HG03095 (cell line): ENCODE results near the gene UNC119.
"Not testable (repeated sequence)": the region's sequence is repeated elsewhere in the genome, so short reads cannot be mapped to it uniquely, and the experiment has no call there.

Experiments used
- ATAC-seq: cut with Tn5 transposase; IDR thresholded peaks from one replicate; pipeline ENCODE4 v1.9.1; 2021; ENCODE audit warnings: moderate library complexity; ENCODE audit not compliant: unreplicated experiment

Gene UNC119

DNA sequence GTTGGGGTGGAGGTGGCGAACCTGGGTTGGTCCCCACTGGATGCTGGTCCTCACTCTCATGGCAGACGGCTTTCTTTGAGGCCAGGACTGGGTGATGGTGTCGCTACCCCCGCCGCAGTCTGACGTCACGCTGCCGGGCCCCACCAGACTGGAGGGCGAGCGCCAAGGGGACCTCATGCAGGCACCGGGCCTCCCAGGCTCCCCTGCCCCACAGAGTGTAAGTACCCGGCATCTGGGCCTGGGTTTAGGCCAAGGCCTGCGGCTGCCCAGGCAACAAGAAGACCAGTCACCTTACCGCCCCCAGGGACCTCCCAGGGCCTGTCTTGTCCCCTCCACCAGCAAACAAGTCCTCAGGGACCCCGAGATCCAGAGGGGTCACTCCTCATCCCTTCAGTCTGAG, 28.5 kb downstream of the UNC119 start:
- no peak for ATAC-seq

DNA sequence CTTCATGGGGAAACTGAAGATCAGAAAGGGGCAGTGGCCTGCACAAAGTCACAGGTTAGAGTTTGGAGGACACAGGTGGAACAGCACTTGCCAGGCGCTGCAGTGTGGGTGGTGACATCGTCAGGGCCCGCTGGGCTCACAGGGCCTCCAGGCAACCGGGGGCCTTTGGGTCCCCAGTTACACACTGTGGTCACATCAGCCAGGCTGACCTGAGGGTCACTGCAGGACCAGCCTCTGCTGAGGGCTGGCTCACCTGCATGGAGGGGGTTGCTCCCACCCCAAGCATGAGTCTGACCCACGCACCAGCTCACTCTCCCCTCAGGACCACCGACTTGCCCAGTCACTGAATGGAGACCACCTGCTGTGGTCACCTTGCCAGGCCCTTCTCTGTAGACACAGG, 29.2 kb downstream of the UNC119 start:
- no peak for ATAC-seq

DNA sequence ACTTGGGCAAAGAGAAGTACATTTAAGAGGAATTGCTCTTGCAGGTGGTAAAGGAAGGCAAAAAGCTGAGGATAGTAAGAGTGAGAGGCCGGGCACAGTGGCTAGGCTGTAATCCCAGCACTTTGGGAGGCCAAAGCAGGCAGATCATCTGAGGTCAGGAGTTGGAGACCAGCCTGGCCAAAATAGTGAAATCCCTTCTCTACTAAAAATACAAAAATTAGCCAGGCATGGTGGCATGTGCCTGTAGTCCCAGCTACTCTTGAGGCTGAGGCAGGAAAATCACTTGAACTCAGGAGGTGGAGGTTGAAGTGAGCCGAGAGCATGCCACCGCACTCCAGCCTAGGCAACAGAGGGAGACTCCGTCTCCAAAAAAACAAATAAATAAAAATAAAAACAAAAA, 30.1 kb downstream of the UNC119 start:
- ATAC-seq: not testable (repeated sequence)

DNA sequence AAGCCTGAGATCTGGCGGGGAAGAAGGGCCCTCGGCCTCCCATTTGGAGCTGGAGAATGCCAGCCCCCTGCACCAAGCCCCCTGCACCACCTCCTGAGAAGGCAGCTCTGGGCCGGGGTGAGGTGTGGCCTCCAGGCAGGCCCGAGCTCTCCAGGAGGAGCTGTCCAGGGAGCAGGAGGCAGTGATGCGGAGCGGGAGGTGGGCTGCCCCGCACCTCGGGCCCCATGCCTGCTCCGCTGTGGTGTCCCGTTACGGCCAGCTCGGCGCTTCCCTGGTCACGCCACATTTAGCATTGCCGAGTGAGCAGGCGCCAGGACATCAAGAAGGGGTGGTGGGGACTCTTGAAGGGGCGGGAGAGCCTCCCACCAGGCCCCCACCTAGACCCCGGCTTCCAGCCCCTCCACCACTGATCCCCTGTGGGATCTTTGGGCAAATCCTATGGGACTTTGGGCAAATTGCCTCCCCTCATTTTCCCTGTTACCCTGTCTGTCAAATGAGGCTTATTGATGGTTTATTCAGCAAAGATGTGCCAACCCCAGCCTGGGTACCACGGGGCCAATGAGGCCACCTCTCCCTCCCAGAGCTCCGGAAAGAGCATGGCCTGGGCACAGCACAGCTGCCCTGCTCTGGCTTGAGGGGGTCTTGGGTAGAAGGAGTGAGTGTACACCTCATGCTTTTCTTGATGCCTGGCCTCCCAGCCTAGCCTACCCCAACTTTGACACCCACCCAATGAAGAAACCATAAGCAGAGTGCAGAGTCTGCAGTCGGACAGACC, 30.9 kb downstream of the UNC119 start:
- ATAC-seq: no peak

DNA sequence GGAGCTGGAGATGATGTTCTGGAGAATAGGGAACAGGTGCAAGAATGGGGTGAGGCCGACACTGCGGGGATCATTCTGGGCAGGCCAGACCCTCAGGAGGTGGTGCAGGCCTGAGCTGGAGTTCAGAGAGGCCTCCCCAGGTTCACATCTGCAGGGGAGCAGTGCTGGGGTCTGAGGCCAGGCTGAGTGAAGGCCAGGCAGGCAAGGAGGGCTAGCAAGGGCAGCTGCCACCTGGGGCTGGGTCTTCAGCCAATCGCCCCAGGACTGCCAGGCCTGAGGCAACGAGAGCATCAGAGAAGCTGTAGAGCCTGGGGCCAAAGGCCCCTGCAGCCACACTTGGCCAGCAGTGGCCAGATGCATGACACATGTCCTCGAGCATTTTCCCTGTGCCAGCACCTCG, 31.7 kb downstream of the UNC119 start:
- ATAC-seq: no peak

DNA sequence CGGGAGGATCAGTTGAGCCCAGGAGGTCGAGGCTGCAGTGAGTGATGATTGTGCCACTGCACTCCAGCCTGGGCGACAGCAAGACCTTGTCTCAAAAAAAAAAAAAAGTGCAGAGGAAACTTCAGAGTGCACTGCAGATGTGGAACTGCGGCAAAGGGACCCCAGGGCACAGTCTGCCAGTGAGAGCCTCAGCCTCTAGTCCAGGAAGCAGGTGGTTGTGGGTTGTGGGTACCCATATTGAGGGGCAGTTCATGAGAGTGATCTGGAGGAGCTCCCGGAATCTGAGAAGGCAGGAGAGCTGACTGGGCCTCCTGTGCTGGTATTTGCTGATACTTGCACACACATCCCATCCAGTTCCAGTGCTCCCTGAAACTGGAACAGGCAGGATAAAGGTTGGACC, 33.2 kb downstream of the UNC119 start:
- ATAC-seq: no peak

DNA sequence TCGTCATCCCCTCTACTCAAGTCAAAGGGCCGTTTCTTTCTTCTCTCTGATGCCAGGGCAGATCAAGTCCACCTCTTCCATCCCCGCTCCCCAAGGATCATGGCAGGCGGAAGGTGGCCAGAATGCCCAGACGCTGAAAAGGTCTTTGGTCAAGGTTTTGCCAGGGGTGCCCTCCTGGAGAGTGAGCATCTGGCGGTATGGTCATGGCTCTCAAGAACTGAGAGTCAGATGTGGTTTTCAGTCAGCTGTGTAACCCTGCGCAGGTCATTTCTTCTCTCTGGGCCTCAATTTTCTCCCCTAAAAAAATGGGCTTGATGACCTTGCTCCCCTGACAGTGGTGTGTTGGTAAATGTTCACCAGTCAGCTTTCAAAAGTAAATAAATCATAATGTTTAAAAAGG, 33.8 kb downstream of the UNC119 start:
- no peak for ATAC-seq

DNA sequence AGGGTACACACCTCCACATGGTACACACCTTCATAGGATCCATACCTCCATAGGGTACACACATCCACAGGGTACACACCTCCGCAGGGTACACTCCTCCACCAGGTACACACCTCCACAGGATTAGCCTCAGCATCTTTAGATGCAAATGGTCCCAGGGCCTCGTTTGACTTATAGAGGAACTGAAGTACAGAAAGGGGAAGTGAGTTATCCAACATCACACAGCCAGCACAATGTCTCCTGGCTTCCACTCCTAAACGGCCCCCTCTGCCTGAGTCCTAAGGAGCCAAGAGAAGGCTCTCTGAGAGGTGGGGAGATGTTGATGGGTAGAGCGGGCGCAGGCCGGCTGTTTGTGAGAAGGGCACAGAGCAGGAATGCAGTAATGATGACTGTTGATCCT, 34.3 kb downstream of the UNC119 start:
- no peak for ATAC-seq

DNA sequence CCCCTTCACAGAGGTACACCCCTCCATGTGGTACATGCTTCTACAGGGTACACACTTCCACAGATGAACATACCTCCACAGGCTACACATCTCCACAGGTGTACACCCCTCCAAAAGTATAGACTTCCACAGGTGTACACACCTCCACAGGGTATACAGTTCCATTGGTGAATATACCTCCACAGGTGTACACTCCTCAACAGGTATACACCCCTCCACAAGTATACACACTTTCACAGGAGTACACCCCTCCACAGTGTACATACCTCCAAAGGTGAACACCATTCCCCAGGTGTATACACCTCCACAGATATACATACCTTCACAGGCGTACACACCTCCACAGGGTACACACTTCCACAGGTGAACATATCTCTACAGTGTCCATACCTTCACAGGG, 36.9 kb downstream of the UNC119 start:
- no peak for ATAC-seq

DNA sequence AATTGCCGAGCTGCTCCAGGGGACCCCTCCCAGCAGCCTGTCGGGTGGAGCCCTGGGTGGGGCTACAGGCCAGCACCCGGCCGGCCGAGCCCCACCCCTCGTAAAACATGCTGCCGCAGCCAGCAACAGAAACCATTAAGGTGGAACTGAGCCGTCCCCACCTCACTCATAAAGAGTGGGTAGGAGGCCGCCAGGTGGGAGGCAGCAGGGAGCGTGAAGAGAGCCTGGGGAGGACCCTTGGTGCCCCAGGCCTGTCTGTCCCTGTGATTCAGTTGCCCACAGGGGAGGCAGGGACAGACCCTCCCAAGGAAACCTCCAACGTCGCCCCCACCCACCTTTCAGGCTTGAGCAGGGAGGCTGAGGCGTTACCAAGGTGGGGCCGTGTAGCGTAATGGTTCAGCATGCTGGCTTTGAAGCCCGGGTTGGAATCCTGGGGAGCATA, 37.8 kb downstream of the UNC119 start:
- ATAC-seq: no peak

DNA sequence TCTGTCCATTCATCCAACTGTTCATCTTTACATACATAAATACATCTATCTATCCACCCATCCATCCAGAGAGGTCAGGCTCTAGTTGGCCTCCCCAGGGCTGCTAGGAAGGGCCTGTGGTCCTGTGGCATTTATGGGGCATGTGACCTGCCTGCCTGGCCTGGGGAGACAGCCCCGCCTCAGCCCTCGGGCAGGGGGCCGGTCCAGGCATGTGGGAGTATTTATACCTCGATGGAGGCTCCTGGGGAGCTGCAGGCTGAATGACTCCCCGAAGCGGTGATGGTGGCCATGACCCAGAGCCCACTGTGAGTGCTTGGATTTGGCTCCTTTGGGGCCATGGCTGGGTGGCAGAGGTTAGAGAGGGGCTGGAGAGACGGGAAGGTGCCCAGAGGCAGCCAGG, 38.9 kb downstream of the UNC119 start:
- ATAC-seq: no peak

DNA sequence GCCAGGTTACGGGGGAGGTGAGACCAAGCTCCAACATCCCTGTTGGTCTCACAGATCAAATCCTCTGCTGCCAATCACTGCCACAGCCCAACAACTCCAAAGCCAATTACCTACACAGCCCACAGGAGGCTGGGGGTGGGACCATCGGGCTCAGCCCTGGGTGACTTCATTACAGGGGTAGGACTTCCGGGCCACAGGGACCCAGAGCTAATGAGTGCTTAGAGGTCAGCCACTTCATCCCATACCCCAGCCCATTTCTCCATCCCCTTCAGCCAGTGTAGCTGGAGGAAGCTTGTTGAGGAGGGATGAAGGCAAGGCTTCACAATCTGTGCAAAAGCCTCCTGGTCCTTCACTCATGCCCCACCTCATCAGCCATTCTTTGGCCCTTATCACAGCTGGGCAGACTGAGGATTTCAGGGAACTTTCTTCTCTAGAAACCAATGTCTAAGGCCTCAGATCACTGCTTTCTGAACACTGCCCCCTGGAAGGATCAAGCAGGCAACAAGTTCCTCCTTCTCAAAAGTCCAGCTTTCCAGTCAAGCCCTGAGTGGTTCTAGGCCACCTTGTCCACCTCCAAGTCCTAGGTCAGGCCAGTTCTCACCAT, 40.5 kb downstream of the UNC119 start:
- no peak for ATAC-seq

DNA sequence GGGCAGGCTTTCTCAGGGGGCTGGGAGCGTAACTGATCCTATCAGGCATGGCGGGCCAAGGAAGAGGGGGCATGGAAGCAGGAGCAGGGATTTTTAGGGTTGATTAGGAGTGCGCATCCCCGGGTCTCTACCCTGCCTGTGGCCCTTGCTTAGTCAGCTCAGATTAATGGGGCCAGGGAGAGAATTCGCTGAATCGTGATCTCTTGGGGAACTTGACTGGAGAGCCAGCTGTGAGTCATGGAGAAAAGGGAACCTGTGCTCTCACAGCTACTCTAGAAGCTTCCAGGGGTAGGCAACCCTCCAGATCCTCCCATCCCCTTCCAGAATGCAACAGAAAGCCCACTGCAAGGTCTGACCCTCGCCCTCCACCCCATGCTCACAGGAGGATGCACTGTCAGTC, 42.6 kb downstream of the UNC119 start:
- ATAC-seq: no peak

DNA sequence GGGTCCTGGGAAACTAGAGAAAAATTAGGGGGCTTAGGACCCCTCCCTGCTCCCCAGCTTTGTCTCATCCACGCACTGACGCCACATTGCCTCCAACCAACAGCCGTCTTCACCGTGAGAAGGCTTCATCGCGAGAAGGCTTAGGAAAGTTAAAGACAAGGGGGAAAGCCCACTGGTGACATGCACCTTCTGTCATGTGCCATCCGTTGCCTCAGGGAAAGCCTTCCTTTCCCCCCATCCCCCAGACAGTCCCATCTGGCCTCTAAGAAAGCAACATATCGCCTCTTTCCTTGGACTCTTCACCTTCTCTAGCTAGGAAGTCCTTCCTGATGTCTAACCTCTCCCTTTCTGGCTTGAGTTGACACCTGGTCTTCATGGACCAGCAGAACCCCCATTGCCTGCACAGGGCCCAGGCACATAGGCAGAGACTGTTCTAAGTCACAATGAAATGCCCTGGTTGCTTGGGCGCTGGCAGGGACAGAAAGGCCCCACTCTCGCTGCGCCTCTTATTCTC, 44.2 kb downstream of the UNC119 start:
- ATAC-seq: no peak

DNA sequence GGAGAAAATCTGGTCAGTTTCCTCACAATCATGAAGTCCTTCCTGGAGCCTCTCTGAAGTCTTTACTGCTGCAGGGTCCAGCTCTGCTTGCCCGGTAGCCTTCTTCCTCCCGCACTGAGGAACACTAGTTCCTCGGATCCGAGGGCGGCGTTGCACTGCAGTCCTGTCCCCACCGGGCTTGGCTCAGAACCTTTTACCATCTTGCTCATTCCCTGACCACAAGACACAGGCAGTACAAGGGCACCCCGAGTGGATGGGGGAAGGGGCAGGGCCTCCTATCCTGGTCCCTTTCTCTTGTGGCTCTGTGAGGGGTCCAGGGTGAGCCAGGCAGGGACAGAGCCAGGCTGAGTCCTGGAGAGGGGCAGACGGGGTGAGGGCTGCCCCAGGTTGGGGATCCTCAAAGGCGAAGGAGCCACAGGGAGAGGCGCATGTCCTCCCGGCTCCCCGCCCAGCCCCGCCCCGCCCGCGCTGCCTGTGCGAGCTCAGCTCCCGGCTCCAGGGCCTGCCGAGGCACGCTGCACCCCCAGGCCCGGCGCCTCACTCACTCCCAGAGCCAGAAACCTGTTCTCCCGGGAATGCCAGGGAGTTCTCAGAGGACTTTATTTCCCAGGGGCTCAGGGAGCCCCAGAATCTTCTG, 44.7 kb downstream of the UNC119 start:
- ATAC-seq: no peak

DNA sequence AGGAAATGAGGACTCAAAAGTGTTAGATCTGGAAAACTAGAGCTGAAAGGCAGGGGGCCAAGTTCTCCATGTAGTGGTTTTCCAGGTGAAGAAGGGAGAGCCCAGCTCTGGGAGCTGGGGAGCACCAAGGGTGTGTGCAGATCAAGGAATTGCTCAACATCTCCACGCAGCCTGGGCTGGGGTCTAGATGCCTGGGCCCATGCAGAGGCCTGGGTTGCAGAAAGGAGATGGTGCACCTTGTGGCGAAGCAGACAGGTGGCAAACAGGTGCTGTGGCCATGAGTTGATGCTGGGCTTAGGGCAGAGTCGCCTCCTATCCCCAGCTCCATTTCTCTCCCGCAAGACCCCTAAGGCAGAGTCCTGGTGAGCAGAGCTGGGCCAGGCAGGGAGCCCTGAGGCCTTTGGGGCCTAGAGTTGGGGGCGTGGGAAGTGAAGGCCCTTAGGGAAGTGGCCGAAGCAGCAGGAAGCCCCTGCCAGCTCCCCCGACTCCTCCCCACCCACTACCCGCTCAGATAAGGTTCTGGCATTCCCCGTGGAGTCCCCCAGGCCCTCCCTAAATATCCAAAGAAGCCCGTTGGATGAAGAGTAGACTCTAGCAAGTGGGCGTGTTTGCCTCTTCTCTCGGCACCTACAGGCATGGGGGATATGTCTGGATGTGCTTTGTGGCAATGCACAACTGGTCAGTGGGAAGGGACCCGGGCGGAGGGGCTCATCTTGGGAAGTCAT, 45.5 kb downstream of the UNC119 start:
- ATAC-seq: no peak

DNA sequence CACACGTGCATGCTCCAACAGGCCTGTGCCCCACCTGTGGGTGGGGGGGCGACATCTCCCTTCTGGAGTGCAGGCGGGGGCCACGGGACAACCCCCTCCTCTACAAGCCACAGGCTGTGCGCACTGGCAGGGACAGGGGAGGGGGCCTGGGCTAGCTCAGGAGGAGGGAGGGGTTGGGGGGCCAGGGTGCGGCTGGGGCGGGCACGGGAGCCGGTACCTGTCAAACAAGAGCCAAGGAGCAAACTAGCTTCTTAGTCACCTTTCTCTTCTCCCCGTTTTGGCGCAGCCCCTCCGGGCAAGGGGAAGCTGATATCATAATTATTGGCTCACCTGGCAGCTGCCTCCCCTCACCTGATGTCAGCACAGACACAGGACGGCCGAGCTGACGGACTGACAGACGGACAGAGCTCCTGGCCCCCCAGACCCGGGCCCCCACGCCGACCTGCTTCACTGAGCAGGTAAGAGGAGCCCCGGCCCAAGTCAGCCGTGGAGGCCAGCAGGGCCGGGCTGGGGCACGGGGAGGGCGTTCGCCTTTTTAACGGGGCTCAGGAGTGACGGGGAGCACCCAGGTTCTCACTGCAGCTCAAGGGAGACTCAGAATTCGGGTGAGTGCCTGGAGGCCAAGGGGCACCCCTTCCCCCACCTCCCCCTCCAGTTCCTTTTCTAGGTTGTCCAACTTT, 46.3 kb downstream of the UNC119 start, which contains the start of gene FOXN1:
Gene FOXN1 (plus strand): TSS at position 363 of the 680 bp plus-strand sequence. CDS start 17,622 bp downstream, outside the sequence.
- no peak for ATAC-seq

DNA sequence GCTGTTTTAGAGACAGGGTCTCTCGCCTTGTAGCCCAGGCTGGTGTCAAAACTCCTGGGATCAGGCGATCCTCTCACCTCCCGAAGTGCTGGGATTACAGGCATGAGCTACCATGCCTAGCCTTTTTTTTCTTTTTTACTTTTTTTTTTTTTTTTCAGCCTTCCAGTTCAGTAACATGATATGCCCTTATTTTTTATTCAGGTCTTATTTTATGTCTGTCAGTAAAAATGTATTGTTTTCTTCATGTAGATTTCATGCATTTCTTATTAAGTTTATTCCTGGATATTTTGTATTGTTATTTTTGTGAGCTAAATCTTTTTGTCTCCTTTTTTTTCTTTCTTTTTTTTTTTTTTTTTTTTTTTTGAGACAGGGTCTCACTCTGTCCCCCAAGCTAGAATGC, 49.0 kb downstream of the UNC119 start:
- ATAC-seq: no peak

DNA sequence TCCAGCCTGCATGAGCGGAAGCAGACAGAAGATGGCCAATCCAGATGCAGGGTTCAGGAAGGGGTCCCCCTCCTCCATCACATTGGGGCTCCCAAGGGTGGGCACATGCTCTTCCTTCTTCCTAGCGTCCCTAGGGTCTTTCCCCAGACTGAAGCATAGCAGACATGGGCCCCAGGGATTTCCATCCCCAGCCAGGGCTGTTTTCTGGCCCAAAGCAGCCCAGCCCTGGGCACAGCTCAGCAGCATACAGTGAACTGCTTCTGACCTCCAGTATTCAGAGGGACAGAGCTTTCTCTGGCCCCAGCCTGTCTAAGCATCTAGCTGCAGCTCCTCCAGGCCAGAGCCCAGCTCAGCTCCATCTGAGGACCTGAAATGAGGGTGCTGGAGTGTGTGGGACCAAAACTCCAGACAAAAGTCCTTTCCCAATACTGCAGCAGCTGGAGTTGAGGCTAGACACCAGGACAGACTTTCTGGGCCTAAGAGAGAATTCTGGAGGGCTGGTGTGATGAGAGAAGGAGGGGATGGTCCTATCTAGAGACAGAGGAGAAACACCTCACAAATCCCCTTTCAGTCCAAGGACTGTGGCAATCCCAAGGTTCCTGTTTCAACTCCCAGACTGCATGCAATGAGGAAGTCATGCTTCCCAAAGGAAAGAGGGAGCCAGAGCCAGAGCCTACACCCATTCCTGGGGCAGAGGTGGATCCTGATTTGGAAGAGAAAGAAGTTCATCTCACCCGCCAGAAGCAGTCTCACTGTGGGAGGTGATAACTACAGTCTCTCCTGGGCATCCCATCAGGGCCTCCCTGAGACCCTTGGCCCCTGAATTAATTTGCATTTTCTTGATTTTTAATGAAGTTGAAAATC, 50.8 kb downstream of the UNC119 start:
- no peak for ATAC-seq
